MM.1S (cell line): ENCODE measurements around the gene MXI1.
A peak's percentile ranks its signal among the peaks of the same experiment; 100 is the strongest.

Source experiments
- DNase-seq: peaks from one replicate; pipeline ENCODE4 v3.0.0-alpha.2; 2015
- H2AFZ ChIP-seq: fragments of 300-600 bp; sonication (generic); 2 replicates; pipeline ENCODE4 v1.6.0; 2016; ENCODE audit warnings: antibody characterized with exemption, low read length
- H3F3A ChIP-seq: fragments of 300-600 bp; sonication (generic); 2 replicates; pipeline ENCODE4 v1.6.1; 2016; ENCODE audit warnings: mild to moderate bottlenecking, antibody characterized with exemption, low read length, moderate library complexity, mixed read lengths; ENCODE audit not compliant: insufficient read depth
- H3K27ac ChIP-seq: fragments of 300-600 bp; sonication (generic); 2 replicates; pipeline ENCODE4 v1.5.1; 2016; ENCODE audit warnings: mild to moderate bottlenecking, low read length
- H3K27me3 ChIP-seq: fragments of 300-600 bp; sonication (generic); replicated peaks from 2 replicates; pipeline ENCODE4 v1.6.0; 2016; ENCODE audit warnings: low read length; ENCODE audit not compliant: insufficient read depth
- H3K36me3 ChIP-seq: fragments of 300-600 bp; sonication (generic); replicated peaks from 2 replicates; pipeline ENCODE4 v1.6.1; 2016; ENCODE audit warnings: mild to moderate bottlenecking, low read length, mixed read lengths; ENCODE audit not compliant: insufficient read depth
- H3K4me1 ChIP-seq: fragments of 300-600 bp; sonication (generic); 2 replicates; pipeline ENCODE4 v1.6.1; 2016; ENCODE audit warnings: low read length, mixed read lengths
- H3K4me2 ChIP-seq: fragments of 300-600 bp; sonication (generic); 2 replicates; pipeline ENCODE4 v1.6.0; 2016; ENCODE audit warnings: low read depth, low read length
- H3K4me3 ChIP-seq: fragments of 300-600 bp; sonication (generic); 2 replicates; pipeline ENCODE4 v1.5.1; 2016; ENCODE audit warnings: low read length, mixed read lengths
- H3K79me2 ChIP-seq: fragments of 300-600 bp; sonication (generic); 2 replicates; pipeline ENCODE4 v1.6.1; 2016; ENCODE audit warnings: mixed run types, low read length, mixed read lengths
- H3K9ac ChIP-seq: fragments of 300-600 bp; sonication (generic); 2 replicates; pipeline ENCODE4 v1.6.1; 2016; ENCODE audit warnings: low read length, mixed read lengths
- H3K9me2 ChIP-seq: fragments of 300-600 bp; sonication (generic); replicated peaks from 2 replicates; pipeline ENCODE4 v1.6.1; 2016; ENCODE audit warnings: mild to moderate bottlenecking, low read length, mixed read lengths; ENCODE audit not compliant: insufficient read depth
- H3K9me3 ChIP-seq: fragments of 300-600 bp; sonication (generic); replicated peaks from 2 replicates; pipeline ENCODE4 v1.6.1; 2016; ENCODE audit warnings: mild to moderate bottlenecking, low read length, mixed read lengths; ENCODE audit not compliant: insufficient read depth
- H4K20me1 ChIP-seq: fragments of 300-600 bp; sonication (generic); 2 replicates; pipeline ENCODE4 v1.6.1; 2016; ENCODE audit warnings: mild to moderate bottlenecking, low read length, moderate library complexity, mixed read lengths; ENCODE audit not compliant: insufficient read depth
- CTCF ChIP-seq: fragments of 300-600 bp; sonication (generic); IDR thresholded peaks from 2 replicates; pipeline ENCODE4 v1.5.1; 2016; ENCODE audit warnings: antibody characterized with exemption, low read length, mixed read lengths
- EZH2 ChIP-seq: fragments of 300-600 bp; sonication (generic); optimal IDR thresholded peaks from 2 replicates; pipeline ENCODE3; 2017; ENCODE audit warnings: low read depth, mild to moderate bottlenecking, antibody characterized with exemption, low read length, mixed read lengths
- EZH2phosphoT487 ChIP-seq: fragments of 300-600 bp; sonication (generic); IDR thresholded peaks from 2 replicates; pipeline ENCODE4 v1.6.1; 2018; ENCODE audit warnings: antibody characterized with exemption, low read length

MXI1 gene

GRCh38 chr10:110254467-110254866 lies 47.1 kb downstream of the MXI1 start:
- Histone ChIP-seq H3F3A (peaks cover 4% of the 10 kb centered on the region), H3K9me2 (no peaks in the 10 kb centered on the region), H3K4me1 (peaks cover 11% of the 10 kb centered on the region; the same call in 1 of the 2 replicates), H3K27ac (no peak overlapping the region), H3K36me3 (no peaks in the 10 kb centered on the region), H3K9me3 (no peaks in the 10 kb centered on the region), H2AFZ (no peak overlapping the region), H4K20me1 (peaks cover 7% of the 10 kb centered on the region; the same call in 1 of the 2 replicates), H3K79me2 (no peaks in the 10 kb centered on the region), H3K4me3 (no peak overlapping the region), H3K4me2 (peak overlapping the region; percentile 4; the same call in 1 of the 2 replicates), H3K9ac (no peak overlapping the region), H3K27me3 (peaks cover 23% of the 10 kb centered on the region)
- TF ChIP-seq EZH2 (no peak), EZH2phosphoT487 (no peak), CTCF (no peak)
- DNase-seq, result peak; percentile 71

- peaks cover 11% of the 10 kb centered on the region; the same call in 1 of the 2 replicates for H3K27me3 ChIP-seq
- H2AFZ ChIP-seq, result no peak overlapping the region
- no peak for TF ChIP-seq EZH2
- TF ChIP-seq CTCF, result no peak
- no peak for TF ChIP-seq EZH2phosphoT487
- H3K27ac ChIP-seq, result no peak overlapping the region
- H3K79me2 ChIP-seq, result no peaks in the 10 kb centered on the region
- H3F3A ChIP-seq, result peaks cover 4% of the 10 kb centered on the region
- no peak overlapping the region for H3K9ac ChIP-seq
- H3K4me3 ChIP-seq, result no peak overlapping the region
- no peaks in the 10 kb centered on the region for H3K9me3 ChIP-seq
- H3K36me3 ChIP-seq, result no peaks in the 10 kb centered on the region
- peaks cover 7% of the 10 kb centered on the region; the same call in 1 of the 2 replicates for H4K20me1 ChIP-seq
- DNase-seq, result no peak
- no peaks in the 10 kb centered on the region for H3K9me2 ChIP-seq
- peaks cover 8% of the 10 kb centered on the region; the same call in 1 of the 2 replicates for H3K4me1 ChIP-seq
- no peak overlapping the region for H3K4me2 ChIP-seq
Observed at GRCh38 chr10:110258542-110258941, 51.1 kb downstream of the MXI1 start.

- Histone ChIP-seq H4K20me1 (0 out of 2 replicates have a peak, but pooled peaks cover under 1% of the 10 kb centered on the region), H3K79me2 (no peaks in the 10 kb centered on the region)
Observed at GRCh38 chr10:110259317-110259716, 51.9 kb downstream of the MXI1 start.

More at GRCh38 chr10:110259317-110259716, 51.9 kb downstream of the MXI1 start:
- no peak for DNase-seq
- Histone ChIP-seq H3K4me3 (no peak overlapping the region), H3K9me2 (no peaks in the 10 kb centered on the region), H3K36me3 (no peaks in the 10 kb centered on the region), H3K4me1 (peaks cover 6% of the 10 kb centered on the region; the same call in 1 of the 2 replicates), H3K27ac (no peak overlapping the region), H3K27me3 (0 out of 2 replicates have a peak, but pooled peaks cover 4% of the 10 kb centered on the region), H3K4me2 (no peak overlapping the region), H3K9ac (no peak overlapping the region), H2AFZ (no peak overlapping the region), H3F3A (peaks cover 1% of the 10 kb centered on the region), H3K9me3 (no peaks in the 10 kb centered on the region)
- no peak for TF ChIP-seq EZH2
- TF ChIP-seq EZH2phosphoT487, result no peak
- no peak for TF ChIP-seq CTCF
